ENCODE data around the gene LRRC27.

Gene LRRC27

DNA sequence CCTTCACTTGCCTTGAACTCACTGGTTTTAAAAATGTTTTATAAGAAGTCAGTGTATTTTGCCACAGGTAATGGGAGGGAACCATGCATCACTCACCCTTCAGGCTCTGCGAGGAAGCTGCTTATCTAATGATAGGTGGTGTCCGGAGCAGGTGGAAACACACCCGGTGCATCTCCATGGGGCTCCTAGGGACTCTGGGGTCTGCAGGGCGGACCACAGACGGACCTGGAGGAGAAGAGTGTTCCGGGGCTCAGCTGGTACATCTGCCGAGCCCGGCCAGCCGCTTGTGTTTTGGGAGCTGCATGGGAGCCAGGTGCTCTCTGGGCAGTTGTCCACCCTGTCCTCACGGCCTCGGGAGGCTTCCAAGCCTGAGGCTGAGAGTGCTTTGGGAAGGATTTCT lies 7.3 kb downstream of the LRRC27 start:
- DNase-seq = no peak

DNA sequence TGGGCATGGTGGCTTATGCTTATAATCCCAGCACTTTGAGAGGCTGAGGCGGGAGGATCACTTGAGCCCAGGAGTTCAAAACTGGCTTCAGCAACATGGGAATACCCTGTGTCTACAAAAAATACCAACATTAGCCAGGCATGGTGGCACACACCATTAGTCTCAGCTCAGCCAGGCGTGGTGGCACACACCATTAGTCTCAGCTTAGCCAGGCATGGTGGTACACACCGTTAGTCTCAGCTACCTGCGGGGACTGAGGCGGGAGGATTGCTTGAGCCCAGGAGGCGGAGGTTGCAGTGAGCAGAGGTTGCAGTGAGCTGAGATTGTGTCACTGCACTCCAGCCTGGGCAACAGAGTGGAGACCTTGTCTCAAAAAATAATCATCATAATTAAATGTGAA lies 9.0 kb downstream of the LRRC27 start:
- DNase-seq = no peak

DNA sequence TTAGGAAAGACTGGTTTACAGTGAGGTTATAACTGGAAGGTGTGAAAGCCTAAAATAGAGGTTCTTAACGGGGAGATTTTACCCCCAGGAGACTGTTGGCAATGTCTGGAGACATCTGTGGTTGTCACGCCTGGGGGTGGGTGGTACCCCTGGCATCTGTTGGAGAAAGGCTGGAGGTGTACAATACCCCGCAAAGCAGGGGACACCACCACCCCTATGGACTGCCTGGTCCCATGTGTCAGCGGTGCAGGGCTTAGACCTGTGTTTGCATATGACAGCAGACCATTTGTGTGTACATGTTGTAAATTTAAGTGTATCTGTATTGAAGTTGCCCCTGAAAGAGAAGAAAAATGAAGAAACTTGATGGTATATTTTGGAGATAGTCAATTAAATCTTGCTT lies 9.8 kb downstream of the LRRC27 start:
- no peak for DNase-seq

DNA sequence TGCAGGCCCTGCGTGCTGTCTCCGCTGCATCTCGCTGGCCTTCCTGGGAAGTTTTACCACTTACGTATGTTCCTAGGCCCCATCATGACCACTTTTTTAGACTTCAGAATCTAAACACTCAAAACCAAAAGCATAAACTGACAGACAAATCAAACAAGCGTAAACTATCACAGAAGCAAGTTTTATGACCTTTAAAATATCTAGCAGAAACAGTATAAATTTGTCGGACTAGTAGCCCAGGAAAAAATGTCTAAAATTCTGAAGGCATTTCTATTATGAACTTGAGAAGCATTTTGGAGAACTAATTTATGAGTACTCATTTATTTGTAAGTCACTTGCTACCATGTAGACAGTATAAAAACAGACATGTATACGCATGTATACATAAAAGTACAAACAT lies 10.6 kb downstream of the LRRC27 start:
- DNase-seq = no peak

DNA sequence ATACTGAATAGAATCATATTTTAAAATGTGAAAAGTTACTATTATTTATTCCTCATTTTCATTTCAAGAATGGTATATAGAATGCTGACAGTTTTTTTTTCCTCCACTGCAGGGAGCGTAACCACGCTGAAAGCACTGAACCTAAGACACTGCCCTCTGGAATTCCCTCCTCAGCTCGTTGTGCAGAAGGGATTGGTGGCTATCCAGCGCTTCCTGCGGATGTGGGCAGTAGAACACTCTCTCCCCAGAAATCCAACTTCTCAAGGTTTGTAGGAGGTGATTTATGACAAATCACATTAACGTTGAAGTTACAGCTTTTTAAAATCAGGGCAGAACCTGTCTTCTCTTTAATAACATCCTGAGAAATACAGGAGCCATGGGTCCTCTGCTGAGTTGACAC lies 12.4 kb downstream of the LRRC27 start:
- DNase-seq = no peak

DNA sequence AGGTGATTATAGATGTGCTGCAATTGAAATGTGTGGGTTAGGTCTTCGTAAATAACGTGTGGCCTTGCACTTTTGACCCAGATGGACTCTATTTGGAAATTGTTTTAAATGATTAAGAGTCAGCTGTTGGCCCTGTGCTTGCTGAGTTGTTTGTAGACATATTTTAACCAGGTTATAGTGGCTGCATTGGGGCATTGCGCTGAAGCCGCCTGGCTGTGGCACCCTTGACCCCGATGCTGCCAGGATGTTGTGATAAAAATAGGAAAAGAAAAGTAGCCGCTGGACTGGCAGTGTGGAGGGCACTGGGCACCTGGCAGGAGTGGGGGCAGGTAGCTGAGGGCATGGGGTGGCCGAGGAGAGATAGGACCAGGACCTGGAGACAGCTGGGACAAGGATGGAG lies 13.4 kb downstream of the LRRC27 start:
- DNase-seq = no peak

DNA sequence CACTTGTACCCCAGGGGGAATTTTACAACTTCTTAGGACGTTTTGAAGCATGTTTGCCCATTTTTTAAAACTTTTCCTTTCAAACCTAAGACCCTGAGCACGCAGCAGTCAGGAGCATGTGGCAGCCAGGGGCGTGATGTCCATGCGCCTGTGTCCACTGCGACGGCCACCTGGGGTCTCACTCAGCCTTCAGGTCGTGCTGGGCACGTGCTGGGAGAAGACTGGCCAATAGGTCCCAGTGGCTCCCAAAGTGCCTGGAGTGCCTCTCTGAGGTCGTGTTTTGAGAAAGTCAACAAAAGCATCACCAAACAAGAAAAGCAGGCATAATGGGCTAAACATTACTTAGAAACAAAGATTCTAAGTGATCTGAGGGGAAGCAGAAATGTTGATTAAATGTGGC lies 14.8 kb downstream of the LRRC27 start:
- DNase-seq = no peak

DNA sequence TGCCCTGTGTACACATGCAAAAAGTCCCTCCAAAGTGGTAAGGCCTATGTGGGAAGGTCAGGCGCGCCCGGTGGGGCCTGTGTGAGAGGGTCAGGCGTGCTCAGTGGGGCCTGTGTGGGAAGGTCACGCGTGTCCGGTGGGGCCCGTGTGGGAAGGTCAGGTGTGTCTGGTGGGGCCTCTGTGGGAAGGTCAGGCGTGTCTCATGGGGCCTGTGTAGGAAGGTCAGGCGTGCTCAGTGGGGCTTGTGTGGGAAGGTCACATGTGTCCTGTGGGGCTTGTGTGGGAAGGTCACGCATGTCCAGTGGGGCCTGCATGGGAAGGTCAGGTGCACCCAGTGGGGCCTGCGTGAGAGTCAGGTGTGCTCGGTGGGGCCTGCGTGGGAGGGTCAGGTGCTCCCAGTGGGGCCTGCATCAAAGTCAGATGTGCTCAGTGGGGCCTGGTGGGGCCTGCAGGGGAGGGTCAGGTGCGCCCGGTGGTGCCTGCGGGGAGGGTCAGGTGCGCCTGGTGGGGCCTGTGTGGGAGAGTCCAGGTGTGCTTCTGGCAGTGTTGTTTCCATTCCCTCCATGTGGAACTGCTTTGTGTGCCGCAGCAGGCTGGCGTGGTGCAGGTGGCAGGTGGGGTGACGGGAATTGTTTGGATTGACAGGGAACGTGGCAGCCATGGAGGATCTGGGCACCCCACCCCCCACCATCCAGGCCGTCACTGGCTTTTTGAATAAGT lies 15.4 kb downstream of the LRRC27 start:
- no peak for DNase-seq

DNA sequence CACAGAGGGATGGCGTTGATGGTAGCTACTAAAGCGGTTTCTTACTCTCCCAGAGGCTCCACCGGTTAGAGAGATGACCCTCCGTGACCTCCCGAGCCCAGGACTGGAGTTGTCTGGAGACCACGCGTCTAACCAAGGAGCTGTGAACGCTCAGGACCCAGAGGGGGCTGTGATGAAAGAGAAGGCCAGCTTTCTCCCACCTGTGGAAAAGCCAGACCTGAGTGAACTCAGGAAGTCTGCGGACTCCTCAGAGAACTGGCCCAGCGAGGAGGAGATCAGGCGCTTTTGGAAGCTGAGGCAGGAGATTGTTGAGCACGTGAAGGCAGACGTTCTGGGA lies 15.9 kb downstream of the LRRC27 start:
- no peak for DNase-seq

DNA sequence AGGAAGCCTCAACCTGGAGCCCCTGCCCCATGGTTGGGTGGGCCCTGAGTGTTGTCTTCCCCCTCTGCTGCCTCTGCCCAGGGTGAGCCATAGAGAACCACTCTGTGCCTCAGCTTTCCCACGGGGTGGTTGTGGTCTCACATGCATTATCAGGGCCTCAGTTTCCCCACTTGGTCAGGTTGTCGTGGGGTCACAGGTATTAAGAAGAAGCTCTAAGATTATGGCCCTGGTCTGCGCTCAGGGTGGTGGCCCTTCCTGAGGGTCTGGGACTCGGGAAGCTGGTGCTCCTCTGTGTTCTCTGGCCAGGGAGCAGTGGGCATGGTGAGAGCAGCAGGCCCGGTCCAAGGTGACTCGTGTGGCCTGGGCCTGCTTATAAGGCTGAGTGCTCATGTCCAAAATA lies 17.8 kb downstream of the LRRC27 start:
- no peak for DNase-seq

DNA sequence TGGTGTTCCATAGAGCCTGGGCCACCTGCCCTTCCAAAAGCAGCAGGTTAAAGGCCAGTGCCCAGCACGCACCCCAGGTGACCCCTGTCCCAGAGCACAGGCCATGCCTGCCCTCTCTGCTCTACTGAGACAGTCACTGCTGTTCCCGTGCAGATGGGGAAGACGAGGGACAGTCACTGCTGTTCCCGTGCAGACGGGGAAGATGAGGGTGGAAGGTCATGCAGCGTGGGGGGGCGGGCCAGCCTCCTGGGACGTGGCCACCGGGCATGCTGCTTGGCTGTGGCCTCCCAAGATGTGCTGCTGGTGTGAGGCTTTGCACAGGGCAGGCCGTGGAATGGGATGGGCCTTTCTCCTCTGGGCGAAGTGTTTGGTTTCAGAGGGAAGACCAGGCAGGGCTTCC lies 18.4 kb downstream of the LRRC27 start:
- DNase-seq = no peak

DNA sequence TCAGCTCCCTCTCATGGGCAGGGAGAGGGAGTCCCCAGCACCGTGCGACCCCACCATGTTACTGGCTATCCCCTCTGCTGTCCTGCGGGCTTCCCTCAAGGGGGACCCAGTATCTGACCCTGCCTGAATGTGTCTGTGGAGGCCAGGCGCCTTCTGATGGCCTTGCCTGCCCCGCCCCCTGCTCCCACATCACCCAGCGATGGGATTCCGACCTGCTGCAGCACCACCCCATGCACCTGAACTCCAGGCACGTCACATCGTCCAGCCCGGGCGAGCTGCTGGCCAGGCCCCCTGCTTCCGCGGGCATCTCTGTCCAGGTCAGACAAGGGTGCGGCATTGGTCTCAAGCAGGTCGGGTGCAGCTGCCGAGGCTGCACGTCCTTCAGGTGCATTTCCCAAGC lies 19.0 kb downstream of the LRRC27 start:
- no peak for DNase-seq

DNA sequence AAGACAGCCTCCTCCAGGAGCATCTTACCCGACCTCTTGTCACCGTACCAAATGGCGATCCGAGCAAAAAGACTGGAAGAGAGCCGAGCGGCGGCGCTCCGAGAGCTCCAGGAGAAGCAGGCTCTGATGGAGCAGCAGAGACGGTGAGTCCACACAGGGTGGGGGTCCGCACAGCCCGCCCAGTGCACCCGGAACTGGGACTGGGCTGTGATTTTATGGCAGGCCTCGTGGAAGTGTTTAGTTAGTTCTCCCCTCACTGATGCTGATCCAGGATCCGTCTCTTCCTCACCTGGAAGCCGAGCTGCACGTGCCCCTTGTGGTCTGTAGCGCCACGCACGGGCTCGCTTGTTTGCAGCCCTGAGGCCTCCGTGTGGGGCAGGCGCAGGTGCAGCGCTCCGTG lies 19.6 kb downstream of the LRRC27 start:
- DNase-seq = no peak

DNA sequence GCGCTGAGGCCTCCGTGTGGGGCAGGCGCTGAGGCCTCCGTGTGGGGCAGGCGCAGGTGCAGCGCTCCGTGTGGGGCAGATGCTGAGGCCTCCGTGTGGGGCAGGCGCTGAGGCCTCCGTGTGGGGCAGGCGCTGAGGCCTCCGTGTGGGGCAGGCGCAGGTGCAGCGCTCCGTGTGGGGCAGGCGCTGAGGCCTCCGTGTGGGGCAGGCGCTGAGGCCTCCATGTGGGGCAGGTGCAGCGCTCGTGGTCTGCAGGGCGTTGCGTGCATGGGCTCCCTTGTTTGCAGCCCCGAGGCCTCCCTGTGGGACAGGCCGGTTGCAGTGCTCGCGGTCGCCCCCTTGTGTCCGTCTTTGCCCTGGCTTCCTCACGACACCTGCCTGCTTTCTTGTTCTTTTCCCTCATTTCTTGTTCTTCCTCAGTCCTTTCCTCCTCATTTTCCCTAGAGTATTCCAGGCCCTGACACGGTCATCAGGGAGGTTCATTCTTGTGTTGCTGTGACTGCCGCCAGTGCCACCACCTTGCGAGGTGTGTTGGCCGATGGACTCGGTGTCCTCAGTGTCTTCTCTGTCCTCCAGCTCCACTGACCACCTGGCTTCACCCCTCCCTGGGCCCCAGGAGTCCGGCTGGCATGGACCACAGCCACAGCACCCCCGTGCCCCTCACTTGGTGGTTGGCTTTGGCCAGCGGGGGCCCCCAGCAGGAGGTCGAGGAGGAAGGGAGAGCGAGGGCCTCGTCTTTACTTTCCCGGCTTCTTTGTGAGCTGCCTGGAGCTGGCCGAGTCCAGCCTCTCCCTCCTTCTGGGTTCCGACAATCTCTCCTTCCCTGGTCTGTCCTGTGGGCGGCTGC lies 20.7 kb downstream of the LRRC27 start:
- peak; percentile 81 for DNase-seq

DNA sequence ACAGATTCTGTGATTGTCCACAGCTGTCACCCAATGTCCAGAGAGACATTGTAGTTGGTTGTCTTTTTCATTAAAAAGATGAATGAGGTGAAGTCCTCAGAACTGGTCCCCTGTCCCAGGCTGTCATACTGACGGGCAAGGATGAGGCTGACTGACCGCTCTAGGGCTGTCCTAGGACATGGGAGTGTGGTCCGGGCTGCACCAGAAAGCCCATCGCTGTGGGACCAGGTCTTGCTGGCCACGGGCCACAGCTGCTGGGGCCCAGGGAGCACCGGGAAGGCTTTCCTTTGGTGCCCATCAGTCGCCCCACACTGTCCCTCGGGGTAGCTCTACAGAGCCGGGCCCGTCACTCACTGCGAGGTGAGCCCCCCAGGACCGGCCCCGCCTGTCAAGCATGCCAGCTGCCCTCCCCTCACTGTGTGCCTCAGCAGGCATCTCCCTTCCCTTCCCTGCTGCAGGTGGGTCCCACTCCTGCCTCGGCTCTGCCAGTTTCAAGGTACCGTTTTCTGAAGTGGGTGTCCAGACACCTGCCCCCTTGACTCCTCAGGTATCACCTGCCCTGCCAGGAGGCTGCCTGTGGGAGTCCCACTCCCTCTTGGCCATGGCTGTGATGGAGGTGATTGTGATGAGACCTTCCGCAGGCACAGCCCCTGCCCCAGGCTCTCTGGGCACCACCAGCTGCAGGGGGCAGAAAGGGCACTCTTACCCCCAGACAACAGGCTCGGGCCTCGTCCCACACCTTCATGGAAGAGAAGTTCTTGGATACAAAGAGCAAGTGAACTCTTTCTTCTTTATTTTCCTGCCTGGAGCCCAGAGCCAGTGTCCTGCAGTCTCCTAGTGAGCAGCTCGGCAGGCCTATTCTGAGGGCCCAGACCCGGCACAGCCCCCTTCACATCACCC lies 21.7 kb downstream of the LRRC27 start:
- DNase-seq = no peak

DNA sequence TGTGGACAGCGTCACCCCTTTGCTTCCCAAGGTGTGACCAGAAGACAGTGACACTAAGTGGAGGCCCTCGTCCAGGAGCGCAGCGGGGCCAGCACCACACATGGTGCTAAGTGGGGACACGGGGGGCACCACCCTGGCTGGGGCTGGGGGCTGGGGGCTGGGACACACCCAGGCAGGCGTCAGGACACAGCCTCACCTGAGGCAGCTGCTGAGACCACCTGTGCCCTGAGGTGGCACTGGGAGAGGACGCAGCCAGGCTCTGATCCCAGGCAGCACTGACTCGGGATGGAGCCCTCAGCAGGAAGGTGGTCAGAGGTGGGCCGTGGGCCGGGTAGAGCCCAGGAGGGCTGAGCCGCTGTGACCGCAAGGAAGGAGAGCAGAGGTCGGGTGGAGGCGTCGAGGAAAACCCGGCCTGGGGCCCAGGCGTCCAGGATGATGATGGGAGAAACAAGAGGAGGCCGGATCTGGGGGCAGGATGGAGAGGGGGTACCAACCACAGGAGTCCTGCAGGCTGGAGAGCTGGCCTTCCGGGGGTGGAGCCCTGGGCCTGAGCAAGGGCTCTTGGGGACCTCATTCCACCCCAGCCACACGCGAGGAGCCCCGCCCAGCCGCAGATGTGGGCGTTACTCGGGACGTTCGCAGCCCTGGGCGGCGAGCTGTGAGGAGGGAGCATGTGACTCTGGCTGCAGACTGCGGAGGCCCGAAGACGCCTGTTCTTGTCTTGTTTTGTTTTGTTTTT lies 22.5 kb downstream of the LRRC27 start:
- no peak for DNase-seq

DNA sequence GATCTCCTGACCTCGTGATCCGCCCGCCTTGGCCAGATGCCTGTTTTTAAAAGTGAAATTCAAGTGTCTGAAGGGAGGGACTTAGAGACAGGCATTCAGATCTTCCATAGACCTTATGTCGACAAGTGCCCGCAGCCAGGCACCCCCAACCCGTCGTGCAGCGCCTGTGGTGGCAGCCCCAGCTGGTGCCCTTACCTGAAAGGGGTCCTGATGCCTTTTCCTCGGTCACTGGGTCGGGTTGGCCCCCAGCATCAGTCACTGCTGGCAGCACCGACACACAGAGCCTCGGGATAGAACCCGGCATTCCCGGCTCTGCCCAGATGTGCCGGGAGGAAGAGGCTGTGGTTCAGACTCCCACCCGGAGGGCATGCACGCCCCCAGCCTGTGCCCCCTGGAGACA lies 23.3 kb downstream of the LRRC27 start:
- DNase-seq = no peak

DNA sequence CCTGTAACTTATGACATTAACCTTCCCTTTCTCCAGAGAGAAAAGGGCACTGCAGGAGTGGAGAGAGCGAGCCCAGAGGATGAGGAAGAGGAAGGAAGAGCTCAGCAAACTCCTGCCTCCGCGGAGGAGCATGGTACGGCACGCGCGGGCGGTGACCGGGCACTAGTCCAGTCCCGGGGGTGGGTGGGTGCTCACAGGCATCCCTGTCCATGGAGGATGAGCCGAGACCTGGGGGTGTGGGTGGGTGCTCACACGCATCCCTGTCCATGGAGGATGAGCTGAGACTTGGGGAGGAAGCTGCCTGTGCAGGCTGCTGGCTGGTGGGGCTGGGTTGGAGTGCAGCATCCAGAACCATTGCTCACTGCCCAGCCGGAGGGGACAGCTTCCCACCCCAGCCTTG lies 23.8 kb downstream of the LRRC27 start:
- DNase-seq = no peak

DNA sequence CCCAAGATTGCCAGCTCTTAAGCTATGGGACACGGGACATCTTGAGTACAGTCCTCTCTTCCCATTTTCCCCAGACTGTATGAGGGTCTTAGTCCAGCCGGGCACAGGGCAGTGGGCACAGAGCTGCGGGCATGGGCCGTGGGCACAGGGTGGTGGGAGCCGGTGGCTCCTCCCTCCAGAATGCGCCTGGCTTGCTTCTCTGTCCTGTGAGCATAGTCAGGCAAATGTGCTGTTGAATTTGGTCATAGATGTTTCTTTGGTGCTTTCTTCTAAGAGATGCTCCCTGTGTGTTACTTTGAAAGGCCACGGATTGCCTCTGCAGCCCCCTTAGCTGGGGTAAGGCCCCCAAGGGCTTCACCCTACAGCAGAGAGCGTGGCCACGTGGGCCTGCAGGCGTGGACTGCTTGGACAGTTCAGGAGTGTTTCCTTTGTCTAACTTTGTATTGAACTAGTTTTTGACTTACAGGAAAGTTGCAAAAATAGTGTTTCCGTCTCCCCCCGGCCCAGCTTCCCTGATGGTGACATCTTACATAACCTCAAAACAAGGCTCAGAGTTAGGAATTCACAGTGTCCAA lies 24.7 kb downstream of the LRRC27 start:
- DNase-seq = no peak

DNA sequence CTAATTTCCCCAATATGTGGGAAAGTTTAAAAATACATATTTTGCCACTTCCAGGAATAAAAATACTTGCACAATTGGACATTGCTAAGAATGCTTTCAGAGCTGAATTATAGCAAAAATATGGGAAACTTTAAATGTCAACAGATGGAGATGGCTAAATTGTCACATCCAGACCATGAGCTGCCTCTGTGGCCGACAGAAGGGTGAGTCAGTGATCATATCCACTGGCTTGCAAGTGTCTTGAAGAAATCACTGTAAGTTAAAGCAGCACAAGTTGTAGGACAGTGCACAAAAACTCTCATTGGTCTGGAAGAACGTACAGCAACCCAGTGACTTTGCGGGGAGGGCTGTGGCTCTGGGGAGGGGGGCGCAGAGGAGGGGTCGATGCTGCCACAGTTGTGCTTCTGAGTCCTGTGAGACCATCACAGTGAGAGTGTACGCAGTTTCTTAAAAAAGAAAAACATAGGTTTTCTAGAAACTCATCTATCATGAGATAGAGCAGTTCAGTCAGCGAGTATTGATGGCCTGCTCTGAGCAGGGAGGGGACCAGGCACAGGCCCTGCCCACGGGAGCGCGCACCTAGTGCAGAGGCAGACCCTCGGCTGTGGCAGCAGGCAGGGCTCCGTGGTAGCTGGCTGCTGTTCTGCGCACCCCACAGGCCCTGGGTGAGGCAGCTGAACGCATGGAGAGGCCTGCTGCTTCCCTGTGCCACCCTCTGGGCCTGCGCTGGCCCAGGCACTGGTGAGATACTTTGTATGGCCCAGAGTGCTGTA lies 25.5 kb downstream of the LRRC27 start:
- no peak for DNase-seq

DNA sequence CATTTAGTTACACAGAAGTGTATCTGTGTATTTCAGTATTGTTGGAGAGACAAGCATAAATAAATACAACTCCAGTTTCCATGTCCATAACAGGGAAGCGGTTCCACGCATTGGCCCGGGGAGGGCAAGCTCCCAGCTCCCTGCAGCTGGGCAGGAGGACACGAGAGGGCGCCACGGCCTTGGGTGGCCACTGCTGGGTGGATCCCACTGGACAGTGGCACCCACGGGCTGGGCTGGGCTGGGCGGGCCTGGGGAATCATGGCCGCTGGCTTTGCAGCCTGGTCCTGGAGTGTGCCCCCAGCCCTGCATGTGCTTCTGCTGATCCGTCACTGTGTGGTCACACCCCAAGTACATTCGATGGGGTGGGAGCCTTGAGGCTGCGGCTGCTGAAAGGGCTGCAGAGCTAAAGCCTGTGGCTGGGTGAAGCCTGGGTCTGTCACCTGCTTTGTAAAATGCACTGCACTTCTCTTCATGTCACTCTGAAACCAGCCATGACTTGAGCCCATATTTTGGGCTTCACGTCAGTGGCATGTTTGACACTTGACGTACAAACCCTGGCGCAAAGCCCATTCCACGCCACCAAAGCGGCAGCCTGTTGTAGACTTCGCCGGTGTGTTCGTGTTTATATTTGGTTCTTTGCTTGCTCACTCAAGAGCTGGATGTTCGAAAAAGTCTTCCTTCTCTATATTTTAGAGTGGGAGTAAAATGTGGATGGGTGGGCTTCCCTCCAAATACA lies 27.5 kb downstream of the LRRC27 start:
- DNase-seq = no peak

Measured in stimulated activated CD4-positive, alpha-beta T cell treated with anti-CD3 and anti-CD28 coated beads, Interleukin-4, amount 100 ng/mL, for 1 hour (primary cell).